MCF 10A (cell line): ENCODE data around the gene DRC1. TPM values are rescaled to one million over a fixed set of nuclear protein-coding genes. Genes with fewer than 3 reads are reported as not detected.

Experiments used
- BruUV-seq: library from RNA; stranded (reverse); fragments of 400-500 nt; replicated peaks from 2 replicates; lab custom pipeline; 2021; lab: Mats Ljungman, UMichigan
- CTCF ChIA-PET: fragments of 300-600 bp; sonication (Branson Sonifier 250); formaldehyde crosslinking; extraction: SDS; loops from one replicate; lab custom pipeline; 2021; ENCODE audit warnings: antibody characterized with exemption, inconsistent platforms; lab: Yijun Ruan, JAX
- POLR2A ChIA-PET: fragments of 300-600, 350-650 bp; sonication (Branson Sonifier 250); formaldehyde crosslinking; extraction: SDS; loops from one replicate; lab custom pipeline; 2020; ENCODE audit warnings: antibody characterized with exemption, inconsistent platforms; lab: Yijun Ruan, JAX
- DNase-seq: peaks from one replicate; pipeline ENCODE4 v3.0.0-alpha.2; 2018; ENCODE audit not compliant: unreplicated experiment
- H3K27ac Mint-ChIP-seq: one replicate; pipeline ENCODE4 v1.8.0; 2022; ENCODE audit warnings: mild to moderate bottlenecking, low read depth, mixed read lengths; ENCODE audit not compliant: unreplicated experiment
- H3K27me3 Mint-ChIP-seq: one replicate; pipeline ENCODE4 v1.8.0; 2022; ENCODE audit warnings: mixed read lengths; ENCODE audit not compliant: insufficient read depth, unreplicated experiment
- H3K36me3 Mint-ChIP-seq: one replicate; pipeline ENCODE4 v1.8.0; 2022; ENCODE audit warnings: mild to moderate bottlenecking, moderate library complexity, mixed read lengths; ENCODE audit not compliant: insufficient read depth, unreplicated experiment
- H3K4me1 Mint-ChIP-seq: one replicate; pipeline ENCODE4 v1.8.0; 2022; ENCODE audit warnings: mixed read lengths; ENCODE audit not compliant: insufficient read depth, unreplicated experiment
- H3K4me3 Mint-ChIP-seq: one replicate; pipeline ENCODE4 v1.8.0; 2022; ENCODE audit warnings: mild to moderate bottlenecking, moderate library complexity, mixed read lengths; ENCODE audit not compliant: unreplicated experiment
- H3K9me3 Mint-ChIP-seq: one replicate; pipeline ENCODE4 v1.8.0; 2022; ENCODE audit warnings: mixed read lengths; ENCODE audit not compliant: unreplicated experiment
- CTCF ChIP-seq: fragments of 200-600 bp; IDR thresholded peaks from one replicate; pipeline ENCODE4 v1.8.0; 2022; ENCODE audit warnings: antibody characterized with exemption, mild to moderate bottlenecking; ENCODE audit not compliant: unreplicated experiment
- intact Hi-C: fragments of 100-400 bp; cut with micrococcal nuclease; formaldehyde crosslinking; loops from 2 replicates; pipeline ENCODE4 v1.14.1; 2022
- total RNA-seq: library from RNA; stranded (reverse); gene quantifications from 2 replicates; pipeline ENCODE4 v1.2.3, GENCODE V29; 2022

The DRC1 gene
- total RNA-seq, 1 experiment from 2014 or later, result not detected

- no peak for DNase-seq
- peaks cover 1% of the 10 kb centered on the region for H3K27me3 Mint-ChIP-seq
- no peak overlapping the region for H3K27ac Mint-ChIP-seq
- H3K36me3 Mint-ChIP-seq, result no peaks in the 10 kb centered on the region
- CTCF ChIA-PET, result no interaction called here
- intact Hi-C loops, result no loop called here
- no peak for TF ChIP-seq CTCF
- no peak overlapping the region for H3K4me3 Mint-ChIP-seq
- no TSS peak for BruUV-seq
- H3K4me1 Mint-ChIP-seq, result peaks cover 8% of the 10 kb centered on the region
- POLR2A ChIA-PET, result no interaction called here
- H3K9me3 Mint-ChIP-seq, result no peaks in the 10 kb centered on the region
Observed at GRCh38 chr2:26479131-26479788, 77.5 kb downstream of the DRC1 start.

DNA sequence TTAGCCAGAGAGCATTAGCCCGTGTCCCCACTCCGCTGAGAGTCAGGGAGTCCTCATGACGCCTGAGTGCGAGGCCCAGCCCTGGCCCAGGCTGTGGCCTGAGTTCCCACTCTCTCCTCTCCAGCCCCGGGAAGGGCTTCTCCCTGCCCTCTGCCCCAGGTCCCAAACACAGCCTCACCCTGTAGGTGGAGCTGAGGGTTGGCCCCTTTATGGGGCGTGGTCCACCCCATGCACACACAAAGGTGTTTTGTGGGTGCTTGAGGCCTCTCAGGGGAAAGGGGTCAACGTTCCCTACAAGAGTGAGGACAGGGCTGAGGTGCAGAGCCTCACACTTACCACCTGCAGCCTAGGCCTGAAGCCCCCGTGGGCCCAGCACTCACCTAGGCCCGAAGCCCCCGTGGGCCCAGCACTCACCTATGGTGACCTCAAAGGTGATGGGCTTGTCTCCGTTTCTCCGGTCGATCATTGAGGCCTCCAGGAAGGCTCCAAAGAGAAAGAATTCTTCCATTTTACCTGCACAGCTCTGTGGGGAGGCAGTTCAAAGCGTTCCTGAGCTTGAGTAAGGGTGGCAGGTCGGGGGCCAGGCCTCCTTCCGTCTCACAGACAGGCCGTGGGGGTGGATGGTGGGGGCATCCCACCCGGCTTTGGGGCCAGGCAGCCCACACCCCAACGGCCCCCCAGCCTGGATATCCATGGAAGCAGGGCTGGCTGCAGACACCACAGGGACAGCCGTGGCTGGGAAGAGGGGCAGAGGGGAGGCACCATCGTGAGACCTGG is 78.3 kb downstream of the DRC1 start:
- Mint-ChIP-seq H3K9me3 (no peaks in the 10 kb centered on the region), H3K27ac (no peak overlapping the region), H3K27me3 (peaks cover 8% of the 10 kb centered on the region), H3K4me3 (no peak overlapping the region), H3K36me3 (no peaks in the 10 kb centered on the region), H3K4me1 (peaks cover 8% of the 10 kb centered on the region)
- intact Hi-C loops, result no loop called here
- no TSS peak for BruUV-seq
- no peak for DNase-seq
- CTCF ChIA-PET, result interaction anchor here (0.6 to 1.8 kb wide), 2 partner anchors 11 to 1024 kb away, joined by 3 to 5 read pairs; no protein-coding TSS in a partner anchor
- POLR2A ChIA-PET, result no interaction called here
- no peak for TF ChIP-seq CTCF

DNA sequence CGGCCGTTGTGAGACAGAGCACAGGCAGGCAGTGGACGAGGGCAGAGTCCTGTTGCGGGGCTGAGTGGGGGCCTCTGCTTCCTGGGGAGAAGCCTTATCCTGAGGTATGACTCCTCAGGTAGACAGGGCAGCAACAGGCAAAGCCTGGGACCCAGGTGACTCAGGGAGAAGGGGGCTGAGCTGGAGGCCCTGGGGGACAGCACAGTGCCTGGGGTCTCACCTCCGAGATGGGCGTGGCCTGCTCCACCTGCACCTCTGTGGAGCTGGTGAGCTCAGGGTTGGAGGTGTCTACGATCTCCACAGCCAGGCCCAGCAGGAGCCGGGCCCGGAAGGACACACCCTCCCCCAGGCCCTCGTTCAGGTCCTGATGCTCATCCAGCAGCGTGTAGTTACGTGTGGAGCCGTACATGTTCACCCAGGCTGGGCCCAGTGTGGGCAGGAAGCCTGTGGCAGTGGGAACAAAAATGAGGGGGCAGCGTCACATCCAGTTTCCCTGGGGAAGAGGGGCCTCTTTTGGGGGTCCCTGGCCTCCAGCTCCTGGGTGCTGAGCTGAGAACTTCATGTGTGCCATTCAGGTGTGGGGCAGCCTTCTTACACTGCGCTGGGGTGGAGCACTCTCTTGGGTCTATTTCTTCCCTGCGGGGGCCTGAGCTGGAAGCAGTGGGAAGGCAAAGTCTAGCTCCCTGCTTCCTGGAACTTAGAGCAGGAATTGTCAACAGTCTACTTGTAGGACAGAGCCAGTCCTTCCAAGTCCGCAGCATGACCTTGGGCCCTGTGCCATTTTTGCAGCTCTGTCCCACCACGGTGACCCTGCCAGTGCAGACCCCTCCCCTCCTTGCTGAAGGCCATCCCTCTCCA is 79.1 kb downstream of the DRC1 start:
- no peaks in the 10 kb centered on the region for H3K36me3 Mint-ChIP-seq
- intact Hi-C loops, result no loop called here
- H3K27ac Mint-ChIP-seq, result no peak overlapping the region
- ChIA-PET CTCF (interaction anchor here (1.8 kb wide), 1 partner anchor 11 kb away, joined by 5 read pairs; no protein-coding TSS in a partner anchor), POLR2A (no interaction called here)
- peaks cover 8% of the 10 kb centered on the region for H3K4me1 Mint-ChIP-seq
- no peak overlapping the region for H3K4me3 Mint-ChIP-seq
- BruUV-seq, result no TSS peak
- H3K27me3 Mint-ChIP-seq, result peaks cover 17% of the 10 kb centered on the region
- no peak for TF ChIP-seq CTCF
- no peak for DNase-seq
- no peaks in the 10 kb centered on the region for H3K9me3 Mint-ChIP-seq
